Neutrophil (primary cell): Measurements from ENCODE around the gene KLLN.

Experiments
- H3K27ac ChIP-seq: fragments of 200-600 bp; sonication (generic); 2 replicates; pipeline ENCODE4 v1.5.1; 2016; ENCODE audit warnings: mild to moderate bottlenecking, moderate library complexity
- H3K27me3 ChIP-seq: fragments of 200-600 bp; sonication (generic); 2 replicates; pipeline ENCODE4 v1.6.0; 2016; ENCODE audit warnings: mild to moderate bottlenecking
- H3K36me3 ChIP-seq: fragments of 200-600 bp; sonication (generic); 2 replicates; pipeline ENCODE4 v1.5.1; 2017
- H3K4me1 ChIP-seq, 2 experiments: fragments of 200-600 bp in 1 of 2; sonication (generic) in 1 of 2; 1 replicate in 1 of 2; 2 replicates in 1 of 2; pipeline versions ENCODE4 v1.5.1 to v1.6.1; 2013 to 2016; ENCODE audit warnings: low read depth in 1 of 2, low read length in 1 of 2, mild to moderate bottlenecking in 1 of 2, moderate library complexity in 1 of 2; ENCODE audit not compliant: control insufficient read depth in 1 of 2, insufficient read depth in 1 of 2
- H3K4me3 ChIP-seq, 2 experiments: fragments of 200-600 bp in 1 of 2; sonication (generic) in 1 of 2; 1 replicate in 1 of 2; 2 replicates in 1 of 2; pipeline ENCODE4 v1.5.1; 2013 to 2016; ENCODE audit warnings: low read depth in 1 of 2, low read length in 1 of 2, mild to moderate bottlenecking in 1 of 2, moderate library complexity in 1 of 2
- H3K9me3 ChIP-seq: fragments of 200-600 bp; sonication (generic); 2 replicates; pipeline ENCODE4 v1.5.1; 2016
- CTCF ChIP-seq: fragments of 200-600 bp; sonication (generic); IDR thresholded peaks from 2 replicates; pipeline ENCODE4 v1.5.1; 2016; ENCODE audit warnings: antibody characterized with exemption

KLLN gene

DNA sequence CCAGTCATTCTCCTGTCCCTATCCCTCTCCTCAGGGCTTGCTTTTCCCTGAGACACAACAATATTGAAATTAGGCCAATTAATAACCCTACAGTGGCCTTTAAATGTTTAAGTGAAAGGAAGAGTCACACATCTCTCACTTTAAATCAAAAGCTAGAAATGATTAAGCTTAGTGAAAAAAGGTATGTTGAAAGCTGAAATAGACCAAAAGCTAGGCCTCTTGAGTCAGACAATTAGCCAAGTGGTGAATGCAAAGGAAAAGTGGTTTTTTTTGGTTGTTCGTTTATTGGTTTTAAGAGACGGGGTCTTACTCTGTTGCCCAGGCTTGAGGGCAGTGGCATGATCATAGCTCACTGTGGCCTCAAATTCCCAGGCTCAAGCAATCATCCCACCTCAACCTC lies 35.7 kb downstream of the KLLN start:
- H3K4me1 ChIP-seq: no peaks in the 10 kb centered on the region
- TF ChIP-seq CTCF: no peak

GRCh38 chr10:87826653-87827052 lies 36.7 kb downstream of the KLLN start:
- H3K27ac ChIP-seq: no peak overlapping the region
- no peaks in the 10 kb centered on the region for H3K9me3 ChIP-seq
- H3K36me3 ChIP-seq: no peaks in the 10 kb centered on the region
- H3K4me1 ChIP-seq: no peaks in the 10 kb centered on the region
- no peaks in the 10 kb centered on the region for H3K27me3 ChIP-seq
- no peak overlapping the region for H3K4me3 ChIP-seq
- no peak for TF ChIP-seq CTCF

More for the DNA sequence above, 35.7 kb downstream of the KLLN start:
- Histone ChIP-seq H3K4me3 (no peak overlapping the region), H3K36me3 (no peaks in the 10 kb centered on the region), H3K27ac (no peak overlapping the region), H3K27me3 (no peaks in the 10 kb centered on the region), H3K9me3 (no peaks in the 10 kb centered on the region)

DNA sequence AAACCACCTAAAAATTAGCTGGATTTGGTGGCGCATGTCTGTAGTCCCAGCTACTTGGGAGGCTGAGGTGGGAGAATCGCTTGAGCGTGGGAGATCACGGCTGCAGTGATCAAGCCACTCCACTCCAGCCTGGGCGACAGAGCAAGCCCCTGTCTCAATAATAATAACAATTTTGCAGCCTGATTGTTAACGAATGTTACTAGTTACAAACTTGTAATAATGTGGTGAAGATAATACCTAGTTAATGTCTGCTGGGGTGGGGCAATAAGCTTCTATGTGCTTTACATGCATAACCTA lies 44.1 kb downstream of the KLLN start:
- Histone ChIP-seq H3K27me3 (no peaks in the 10 kb centered on the region), H3K4me3 (no peak overlapping the region), H3K9me3 (no peaks in the 10 kb centered on the region), H3K36me3 (no peaks in the 10 kb centered on the region), H3K27ac (no peak overlapping the region), H3K4me1 (peaks cover 20 to 21% of the 10 kb centered on the region in 2 experiments)
- no peak for TF ChIP-seq CTCF

GRCh38 chr10:87818505-87819288 lies 44.6 kb downstream of the KLLN start:
- peak overlapping the region; percentile 81 for H3K27ac ChIP-seq
- no peak for TF ChIP-seq CTCF
- no peaks in the 10 kb centered on the region for H3K27me3 ChIP-seq
- H3K4me3 ChIP-seq: peak overlapping the region; percentile 80 to 93
- no peaks in the 10 kb centered on the region for H3K9me3 ChIP-seq
- H3K36me3 ChIP-seq: no peaks in the 10 kb centered on the region
- peaks cover 20 to 21% of the 10 kb centered on the region in 2 experiments for H3K4me1 ChIP-seq

- no peaks in the 10 kb centered on the region for H3K9me3 ChIP-seq
- H3K4me1 ChIP-seq: peaks cover 20 to 21% of the 10 kb centered on the region in 2 experiments
- no peak for TF ChIP-seq CTCF
- peak within 1 kb of the TSS; percentile 80 to 93 for H3K4me3 ChIP-seq
- H3K27me3 ChIP-seq: no peaks in the 10 kb centered on the region
- H3K36me3 ChIP-seq: no peaks in the 10 kb centered on the region
- peak within 1 kb of the TSS; percentile 81 for H3K27ac ChIP-seq
These were observed 45.5 kb downstream of the KLLN start, which contains the start of gene ATAD1 for GRCh38 chr10:87817609-87818504. ATAD1 (minus strand) TSS chr10:87818226; CDS start chr10:87814599, 3,627 bp downstream.
